KBM-7 (cell line): ENCODE data around the gene PLVAP.
A peak's percentile ranks its signal among the peaks of the same experiment; 100 is the strongest.

Source experiments
- DNase-seq: peaks from one replicate; pipeline ENCODE4 v3.0.0-alpha.2; 2015
- in situ Hi-C: fragments of 300-500 bp; cut with MboI; formaldehyde crosslinking; loops from 2 replicates; pipeline ENCODE4 v1.14.3; 2020; ENCODE audit warnings: low sequenced_read_pairs, low pct_unique_long_range_greater_than_20kb, mixed read lengths

Gene PLVAP

DNA sequence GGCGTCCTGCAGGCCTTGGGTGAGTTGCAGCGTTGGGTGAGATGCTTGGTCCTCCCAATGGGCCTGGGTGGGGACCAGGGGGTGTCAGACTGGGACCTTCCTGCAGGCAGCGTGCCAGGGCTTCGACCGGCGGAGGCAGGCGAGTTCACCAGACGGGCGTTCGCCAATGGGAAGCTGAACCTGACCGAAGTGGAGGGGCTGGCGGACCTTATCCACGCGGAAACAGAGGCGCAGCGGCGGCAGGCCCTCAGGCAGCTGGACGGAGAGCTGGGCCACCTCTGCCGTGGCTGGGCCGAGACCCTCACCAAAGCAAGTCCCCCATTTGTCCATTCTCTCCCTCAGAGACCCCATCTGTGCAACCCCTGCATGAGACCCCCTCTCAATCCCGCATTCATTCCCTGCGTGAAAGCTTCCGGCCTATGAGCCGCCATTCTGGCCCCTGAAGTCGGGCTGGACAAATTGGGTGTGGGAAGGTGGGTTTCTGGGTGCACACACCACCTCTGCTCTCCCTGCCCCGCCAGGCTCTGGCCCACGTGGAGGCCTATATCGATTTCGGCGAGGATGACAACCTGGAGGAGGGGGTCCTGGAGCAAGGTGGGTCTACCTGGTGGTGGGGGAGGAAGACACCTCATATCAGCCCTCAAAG, 38.6 kb downstream of the PLVAP start:
- in situ Hi-C loops, result no loop called here
- DNase-seq, result no peak

DNA sequence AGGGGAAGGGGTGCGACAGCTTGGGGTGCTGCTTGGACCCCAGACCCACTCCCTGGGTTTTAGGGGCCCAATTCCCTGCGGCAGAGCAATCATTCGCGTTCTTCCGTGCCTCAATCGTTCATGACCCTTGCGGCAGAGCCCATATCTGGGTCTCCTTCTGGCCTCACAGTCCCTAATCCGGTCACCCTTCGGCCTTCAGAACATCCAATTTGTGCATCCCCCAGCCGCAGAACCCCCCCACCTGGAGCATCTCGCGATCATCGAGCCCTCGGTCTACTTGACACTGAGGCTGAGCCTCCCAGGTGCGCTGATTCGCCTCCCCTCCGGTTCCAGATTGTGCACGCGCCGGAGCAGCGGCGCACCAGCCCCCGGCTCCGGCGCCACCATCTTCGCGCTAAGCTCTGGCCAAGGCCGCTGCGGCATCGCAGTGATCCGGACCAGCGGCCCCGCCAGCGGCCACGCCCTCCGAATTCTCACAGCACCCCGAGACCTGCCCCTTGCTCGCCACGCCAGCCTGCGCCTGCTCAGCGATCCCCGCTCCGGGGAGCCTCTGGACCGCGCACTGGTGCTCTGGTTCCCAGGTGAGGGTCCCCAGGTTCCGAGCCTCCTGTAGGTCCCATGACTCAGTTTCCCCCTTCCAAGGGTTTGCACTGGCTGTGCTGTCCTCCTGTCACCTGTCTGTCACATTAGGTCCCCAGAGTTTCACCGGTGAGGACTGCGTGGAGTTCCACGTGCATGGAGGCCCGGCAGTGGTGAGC, 39.3 kb downstream of the PLVAP start:
- in situ Hi-C loops, result no loop called here

DNA sequence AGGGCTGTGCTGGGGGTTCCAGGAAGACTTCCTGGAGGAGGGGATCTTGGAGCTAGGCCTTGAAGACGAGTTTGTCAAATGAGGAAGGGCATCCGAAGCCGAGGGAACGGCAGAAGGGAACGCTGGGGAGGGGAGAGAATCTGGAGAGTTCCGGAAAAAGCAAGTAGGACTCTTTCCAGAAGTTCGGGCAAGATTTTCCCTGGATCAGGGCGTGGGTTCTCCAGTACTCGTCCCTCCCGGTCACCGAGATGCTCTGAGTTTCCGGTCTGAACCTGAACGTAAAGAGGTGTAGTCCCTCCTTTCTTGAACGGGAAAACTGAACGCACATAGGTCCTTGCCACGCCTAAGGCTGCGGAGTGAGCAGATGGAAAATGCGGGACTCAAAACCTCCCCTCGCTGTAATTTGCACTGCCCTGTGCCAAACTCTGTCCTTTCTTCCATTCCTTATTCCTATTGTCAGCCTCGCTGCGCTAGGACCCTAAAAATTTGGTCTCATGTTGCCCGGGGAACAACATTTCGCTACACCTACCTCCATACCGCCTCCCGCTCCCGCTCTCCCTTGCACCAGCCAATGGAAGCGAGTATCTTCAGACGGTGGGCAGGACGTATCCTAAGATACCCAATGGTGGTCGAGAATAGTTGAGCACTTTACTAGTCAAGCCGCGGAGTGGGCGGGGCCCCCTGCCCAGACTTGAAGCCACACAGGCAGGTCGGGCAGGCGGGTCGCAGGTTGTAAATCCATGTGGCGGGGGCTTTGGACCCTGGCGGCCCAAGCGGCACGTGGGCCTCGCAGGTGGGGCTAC, 40.1 kb downstream of the PLVAP start, which contains the start of gene GTPBP3:
Gene GTPBP3, plus strand, starts transcription at position 682 of the 803 bp plus-strand sequence. Its CDS starts 59 bp downstream, at position 741.
- DNase-seq, result peak; percentile 98
- in situ Hi-C loops, result no loop called here

More for the DNA sequence above, 39.3 kb downstream of the PLVAP start:
- no peak for DNase-seq

DNA sequence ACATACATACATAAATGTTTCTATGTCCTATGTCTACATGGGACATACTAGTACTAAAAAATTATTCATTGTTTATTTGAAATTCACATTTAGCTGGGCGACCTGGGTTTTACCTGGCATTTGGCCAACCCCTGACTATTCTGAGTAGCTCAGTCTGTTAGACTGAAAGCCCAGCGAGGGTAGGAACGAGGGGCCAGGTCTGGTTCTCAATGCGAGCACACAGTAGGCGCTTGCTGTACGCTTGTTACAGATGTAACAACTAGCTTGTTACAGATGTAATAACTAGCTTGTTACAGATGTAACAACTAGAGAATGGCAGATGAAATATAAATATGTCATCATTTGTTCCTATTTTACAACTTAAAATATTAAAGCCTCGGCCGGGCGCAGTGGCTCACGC, 41.6 kb downstream of the PLVAP start:
- in situ Hi-C loops, result no loop called here
- DNase-seq, result no peak

DNA sequence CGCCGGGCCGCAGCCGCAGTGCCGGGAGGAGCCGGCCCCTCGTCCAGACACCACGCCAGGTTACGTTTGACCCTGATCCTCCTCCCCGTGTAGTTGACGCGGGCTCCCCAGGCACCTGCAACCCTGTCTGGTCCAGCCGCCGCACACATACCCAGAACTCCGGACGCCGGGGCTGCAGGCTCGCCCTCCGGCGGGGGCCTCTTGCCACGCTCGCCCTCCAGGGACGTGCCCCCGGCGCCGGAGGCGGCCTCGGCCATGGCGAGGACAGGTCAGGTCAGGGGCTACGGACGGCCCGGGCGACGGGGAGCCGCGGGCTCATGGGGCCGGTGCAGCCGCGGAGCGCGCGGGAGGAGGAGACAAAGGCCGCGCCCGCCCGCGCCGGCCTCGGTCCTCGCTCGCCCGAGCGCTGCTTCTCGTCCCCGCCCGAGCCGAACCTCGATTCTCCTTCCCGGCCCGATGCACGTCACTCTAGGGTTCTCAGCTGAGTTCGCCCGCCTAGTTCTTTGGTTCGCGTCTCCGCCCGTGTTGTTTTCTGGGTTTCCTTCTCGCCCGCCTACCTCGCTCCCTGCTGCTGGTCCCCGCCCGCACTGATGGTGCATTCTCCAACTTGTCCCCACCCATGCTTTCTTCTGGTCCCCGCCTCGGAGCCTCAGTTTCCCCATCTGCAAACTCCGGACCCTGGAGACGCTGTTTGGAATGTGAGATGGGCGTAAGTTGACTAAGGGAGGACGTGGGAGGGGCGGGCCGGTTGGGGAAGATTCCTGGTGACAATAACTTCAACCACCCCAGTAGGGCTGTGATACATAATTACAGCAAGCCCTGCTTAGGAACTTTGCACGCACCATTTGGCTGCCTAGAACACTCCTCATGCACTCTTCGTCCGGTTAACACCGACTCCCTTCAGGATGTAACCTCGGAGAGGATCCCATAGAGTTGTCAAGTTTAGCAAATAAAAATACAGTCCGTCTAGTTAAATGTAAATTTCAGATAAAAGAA, 42.4 kb downstream of the PLVAP start, which contains the start of gene ANO8:
Gene ANO8, minus strand, starts transcription at position 442 of the 996 bp plus-strand sequence. Its CDS starts 185 bp downstream, at position 257.
- DNase-seq, result peak; percentile 98
- in situ Hi-C loops, result no loop called here

DNA sequence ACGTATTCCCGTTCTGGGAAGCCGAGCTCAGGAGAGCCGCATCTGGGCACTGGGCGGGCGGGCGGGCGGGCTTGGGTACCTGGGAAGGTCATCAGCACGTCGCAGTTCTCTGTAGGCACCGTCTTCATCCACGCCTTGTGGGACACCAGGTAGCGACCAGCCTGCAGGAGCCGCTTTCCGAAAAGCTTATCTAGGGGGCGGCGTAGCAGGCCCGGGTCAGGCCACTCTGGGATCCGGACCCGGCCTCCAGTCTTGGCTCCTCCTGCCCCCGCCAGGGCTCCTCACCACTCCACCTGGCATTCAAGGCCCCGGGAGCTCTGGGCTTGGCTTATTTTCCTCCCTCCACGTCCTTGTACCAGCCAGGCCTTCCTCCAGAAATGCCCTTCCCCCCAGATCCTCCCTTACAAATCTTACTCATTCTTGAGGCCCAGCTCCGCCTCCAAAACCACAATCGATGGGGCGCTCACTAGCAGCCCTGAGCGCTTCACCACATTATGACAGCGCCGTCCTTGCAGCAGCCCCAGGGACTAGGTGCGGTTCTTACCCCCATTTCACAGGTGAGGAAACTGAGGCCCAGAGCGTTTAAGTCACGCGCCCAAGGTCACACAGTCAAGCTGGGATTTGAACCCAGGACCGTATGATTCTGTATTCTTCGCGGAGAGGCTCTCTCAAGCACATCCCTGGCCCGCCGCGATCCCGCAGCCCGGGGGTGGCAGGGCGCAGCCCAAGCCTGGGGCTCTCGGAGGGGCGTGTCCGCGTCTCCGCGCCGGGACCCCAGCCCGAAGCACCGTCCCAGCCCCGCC, 43.3 kb downstream of the PLVAP start:
- in situ Hi-C loops, result no loop called here
- peak; percentile 91 for DNase-seq

DNA sequence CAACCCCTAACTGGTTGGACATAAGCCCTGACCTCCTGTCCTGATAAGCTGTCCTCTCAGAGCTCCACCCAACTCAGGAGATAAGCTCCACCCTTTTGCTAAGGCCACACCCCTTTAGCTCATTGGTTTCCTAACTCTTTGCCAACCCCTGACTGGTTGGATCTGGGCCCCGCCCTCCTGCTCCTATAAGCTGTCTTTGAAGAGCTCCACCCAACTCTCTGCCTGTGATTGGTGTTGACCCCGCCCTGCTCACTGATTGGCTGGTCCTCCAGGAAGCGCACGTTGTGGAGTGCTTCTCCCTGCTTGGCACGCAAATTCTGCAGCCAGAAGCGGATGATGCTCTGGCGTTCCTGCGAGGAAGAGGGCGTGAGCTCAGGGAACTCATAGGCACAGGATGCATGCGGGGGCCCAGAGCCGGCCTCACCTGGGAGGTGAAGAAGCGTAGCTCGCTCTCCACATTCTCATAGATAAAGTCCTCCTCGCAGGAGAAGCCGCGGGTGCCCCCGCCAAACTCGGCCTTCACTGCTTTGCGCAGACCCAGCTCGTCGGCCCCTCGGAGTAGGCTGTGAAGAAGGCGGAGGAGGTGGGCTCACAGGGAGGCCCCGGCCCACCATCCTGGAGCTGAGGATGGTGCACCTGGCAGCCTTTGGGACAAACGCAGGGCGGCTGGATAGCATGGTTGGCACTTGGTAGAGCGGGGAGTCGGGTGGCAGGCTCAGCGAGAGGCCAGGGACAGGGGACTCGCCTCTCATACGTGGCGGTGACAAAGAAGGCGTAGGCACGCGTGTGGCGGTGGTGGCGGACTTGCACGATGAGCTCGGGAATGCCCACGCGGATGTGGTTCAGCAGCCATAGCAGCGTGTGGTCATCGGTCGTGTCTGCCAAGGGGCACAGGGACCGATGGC, 44.2 kb downstream of the PLVAP start:
- in situ Hi-C loops, result no loop called here
- peak; percentile 92 for DNase-seq

DNA sequence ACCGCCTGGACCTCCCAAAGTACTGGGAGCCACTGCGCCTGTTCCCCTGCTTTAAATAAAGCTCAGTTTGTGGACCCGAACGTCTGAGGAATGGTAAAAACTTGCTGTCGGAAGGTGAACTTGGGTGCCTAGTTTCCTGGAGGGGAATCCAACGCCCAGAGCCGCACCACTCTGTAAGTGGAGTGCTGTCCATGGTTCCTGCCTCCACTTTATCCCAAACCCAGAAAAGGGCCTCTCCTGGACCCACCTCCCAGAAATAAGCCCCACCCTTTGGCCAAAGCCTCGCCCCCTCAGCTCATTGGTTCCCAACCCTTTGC, 44.8 kb downstream of the PLVAP start:
- in situ Hi-C loops, result no loop called here
- DNase-seq, result no peak

DNA sequence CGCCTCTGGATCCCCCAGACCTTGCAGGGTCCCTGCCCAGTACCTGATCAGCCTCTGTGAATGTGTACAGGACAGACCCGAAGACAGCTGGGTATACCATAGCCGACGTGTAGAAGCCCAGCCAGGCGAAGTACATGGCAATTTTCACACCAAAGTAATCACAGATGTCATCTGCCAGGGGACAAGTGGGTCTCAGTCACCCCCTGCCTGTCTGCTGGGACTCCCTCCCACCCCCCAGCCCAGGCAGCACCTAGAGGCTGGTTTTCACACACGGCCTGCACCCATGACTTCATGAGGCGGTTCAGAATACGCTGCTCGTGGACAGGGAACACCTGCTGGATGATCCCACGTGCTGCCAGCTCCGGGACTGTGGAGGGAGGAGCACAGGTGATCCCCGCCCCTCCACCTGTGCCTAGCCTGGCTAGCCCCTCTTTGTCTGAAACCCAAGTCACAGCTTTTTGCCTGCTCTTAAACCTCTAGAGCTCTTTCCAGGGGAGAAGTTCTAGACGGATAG, 46.0 kb downstream of the PLVAP start:
- in situ Hi-C loops, result no loop called here
- no peak for DNase-seq

DNA sequence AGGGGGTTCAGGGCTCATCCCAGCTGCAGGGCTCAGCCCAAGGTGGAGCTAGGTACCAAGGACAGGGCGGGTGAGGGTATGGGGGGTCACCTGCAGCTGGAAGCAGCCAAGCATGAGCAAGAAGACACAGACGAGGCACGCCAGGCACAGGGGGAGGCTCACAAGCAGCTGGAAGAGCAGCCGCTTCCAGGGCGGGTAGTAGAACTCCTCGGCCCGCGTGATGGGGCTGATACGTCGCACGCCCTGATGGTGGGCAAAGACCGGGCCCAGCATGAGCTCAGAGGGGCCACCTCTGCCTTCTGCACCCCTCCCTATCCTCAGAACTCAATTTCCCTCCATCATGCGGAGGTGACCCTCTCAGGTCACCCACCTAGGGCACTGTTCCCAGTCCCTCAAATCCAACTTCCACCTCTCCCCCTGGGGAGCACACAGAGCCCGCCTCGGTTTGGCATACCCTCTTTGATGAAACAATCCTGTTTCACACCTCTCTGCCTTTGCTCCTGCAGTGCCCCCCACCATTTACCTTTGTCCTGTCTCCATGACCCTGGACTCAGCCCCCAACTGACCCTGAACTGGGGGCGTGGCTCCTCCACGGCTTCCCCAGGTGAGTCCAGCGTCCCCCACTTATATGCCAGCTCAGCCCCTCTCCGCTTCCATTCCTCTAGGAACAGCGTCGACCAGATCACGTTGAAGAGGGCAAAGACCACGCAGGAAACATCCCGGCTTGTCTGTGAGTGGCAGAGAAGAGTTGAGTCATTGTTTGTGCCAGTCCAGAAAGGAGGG, 46.7 kb downstream of the PLVAP start:
- in situ Hi-C loops, result no loop called here
- DNase-seq, result no peak

DNA sequence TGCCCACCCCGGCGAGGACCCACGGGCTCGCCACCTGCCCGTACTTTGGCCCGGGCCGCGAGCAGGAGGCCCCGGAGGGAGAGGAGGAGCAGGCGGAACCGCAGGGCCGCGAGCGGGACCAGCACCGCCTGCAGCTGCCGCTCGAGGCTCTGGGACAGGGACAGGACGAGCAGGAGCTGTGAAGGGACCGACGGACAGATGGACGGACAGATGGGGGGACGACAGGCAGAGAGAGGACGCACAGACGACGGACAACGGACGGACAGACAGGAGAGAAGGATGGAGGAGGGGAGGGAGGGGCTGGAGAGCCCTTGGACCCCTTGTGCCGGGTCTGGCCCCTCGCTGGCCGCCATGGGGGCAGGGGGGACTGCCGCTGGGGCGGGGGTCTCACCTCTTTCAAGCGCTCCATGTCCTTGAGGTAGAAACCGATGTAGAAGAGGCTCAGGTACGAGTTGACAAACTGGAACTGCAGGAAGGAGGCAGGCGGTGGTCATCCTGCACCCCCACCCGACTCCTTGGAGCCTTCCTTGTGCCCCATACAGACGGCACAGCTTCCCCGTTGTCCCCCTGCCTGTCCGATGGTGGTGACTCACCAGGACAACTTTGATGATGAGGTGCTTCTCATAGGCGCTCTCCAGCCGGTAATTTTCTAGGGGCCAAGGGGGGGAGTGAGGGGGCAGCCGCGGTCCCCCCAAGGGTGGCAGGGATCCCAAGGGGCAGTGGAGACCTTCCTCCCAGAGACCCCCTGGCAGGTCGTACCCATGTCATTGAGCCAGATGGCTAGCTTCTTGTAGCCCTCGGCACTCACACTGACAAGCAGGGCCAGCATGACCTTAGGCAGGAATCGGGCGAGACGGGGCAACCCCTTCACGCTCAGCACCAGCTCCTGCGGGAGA, 47.5 kb downstream of the PLVAP start:
- DNase-seq, result no peak
- in situ Hi-C loops, result no loop called here

DNA sequence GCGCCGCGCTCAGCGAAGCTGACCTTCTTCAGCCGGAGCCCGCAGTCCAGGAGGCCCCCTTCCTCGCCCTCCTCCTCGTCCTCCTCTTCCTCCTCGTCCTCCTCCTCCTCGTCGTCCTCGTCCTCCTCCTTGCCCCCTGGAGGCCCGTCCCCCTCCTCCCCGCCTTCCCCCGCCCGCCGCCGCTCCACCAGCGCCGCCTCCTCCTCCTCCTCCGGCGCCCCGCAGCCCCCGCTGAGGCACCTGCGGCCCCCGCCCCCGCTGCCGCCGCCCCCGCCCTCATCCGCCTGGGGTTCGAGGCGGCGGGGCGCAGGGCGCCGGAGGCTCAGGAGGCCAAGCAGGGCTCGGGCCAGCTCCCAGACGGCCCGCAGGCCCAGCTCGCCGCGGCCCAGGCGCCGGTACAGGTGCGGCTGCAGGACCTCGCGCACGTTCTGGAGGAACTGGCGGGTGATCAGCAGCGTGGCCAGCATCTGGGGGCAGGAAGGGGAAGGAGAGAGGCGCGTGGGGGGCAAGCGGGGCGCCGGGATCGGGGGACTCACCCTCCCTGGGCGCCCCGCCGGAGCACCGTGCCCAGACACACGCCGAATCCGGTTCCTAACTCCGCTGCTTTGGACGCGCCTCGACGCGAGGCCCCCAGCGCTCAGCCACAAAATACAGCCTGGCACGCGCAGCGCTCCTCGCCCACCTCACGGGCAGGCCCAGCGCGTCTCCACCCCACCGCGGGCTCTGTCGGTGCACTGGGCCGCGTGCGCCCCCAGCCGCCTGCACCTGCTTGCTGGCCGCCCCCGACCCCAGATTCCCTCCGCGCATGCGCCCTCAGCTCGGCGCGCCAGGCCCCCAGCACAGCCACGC, 48.4 kb downstream of the PLVAP start:
- no peak for DNase-seq
- in situ Hi-C loops, result no loop called here

DNA sequence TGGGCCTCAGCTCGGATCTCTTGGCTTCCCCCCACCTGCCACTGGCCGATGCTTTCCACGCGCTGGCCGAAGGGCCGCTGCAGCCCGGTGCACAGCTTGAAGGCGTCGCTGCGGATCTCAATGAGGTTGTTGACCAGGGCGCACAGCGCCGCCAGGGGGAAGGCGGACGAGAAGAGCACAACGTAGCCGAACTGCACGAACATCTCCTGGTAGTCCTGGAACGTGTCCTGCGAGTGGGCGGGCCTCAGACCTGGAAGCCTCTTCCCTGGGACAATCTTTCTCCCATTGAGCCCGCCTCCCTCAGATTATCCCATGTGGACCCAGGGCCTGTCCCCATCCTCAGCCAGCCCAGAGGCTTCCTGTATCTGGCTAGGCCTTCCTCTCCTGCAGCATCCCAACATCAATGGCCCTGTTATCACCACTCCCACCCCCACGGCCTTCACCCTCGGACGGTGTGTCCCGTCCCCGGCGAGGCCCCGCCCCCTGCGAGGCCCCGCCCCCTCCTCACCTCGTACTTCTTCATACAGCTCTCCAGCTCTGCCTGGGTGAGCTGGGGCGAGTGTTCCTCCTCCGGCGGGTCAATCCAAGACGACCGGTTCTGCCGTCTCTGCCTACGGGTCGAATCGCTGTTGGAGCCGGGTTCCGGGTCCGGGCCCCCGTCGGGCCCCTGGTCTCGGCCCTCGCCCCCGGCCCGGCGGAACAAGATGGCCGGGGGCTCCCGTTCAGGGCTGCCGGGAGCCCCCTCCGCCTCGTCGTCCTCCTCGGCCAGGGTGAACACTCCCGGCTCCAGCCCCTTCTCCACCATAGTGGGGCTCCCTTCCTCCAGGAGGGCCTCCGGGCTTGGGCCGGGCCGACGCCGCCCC, 49.3 kb downstream of the PLVAP start:
- in situ Hi-C loops, result no loop called here
- DNase-seq, result no peak
